Upper lobe of left lung (tissue), 4 donors: ENCODE results near the gene DAG1.

ENCODE experiments used
- CTCF ChIP-seq, 6 experiments: fragments of 450-650 bp in 4 of 6; fragments of 200-600 bp in 2 of 6; sonication (generic) in 2 of 6; IDR thresholded peaks; one replicate each; pipeline ENCODE4 v1.5.1; 2016 to 2019; ENCODE audit warnings: antibody characterized with exemption in 6 of 6
- POLR2A ChIP-seq, 4 donors: fragments of 450-650 bp; IDR thresholded peaks; one replicate each; pipeline ENCODE4 v1.5.1; 2016 to 2017; ENCODE audit warnings: antibody characterized with exemption in 4 of 4, mild to moderate bottlenecking in 2 of 4

GRCh38 chr3:49552087-49552486 is 82.0 kb downstream of the DAG1 start:
- no peak for TF ChIP-seq CTCF (IDR thresholded peaks at IDR 0.05)
- TF ChIP-seq POLR2A (IDR thresholded peaks at IDR 0.05): no peak
